NCI-H1694 treated with DMSO at 0.1 percent for 48 hours (cell line): ENCODE measurements around the gene TUBA4B.

Experiments
- DNase-seq: peaks from one replicate; lab custom pipeline; 2025; lab: John Stamatoyannopoulos, UW

Gene TUBA4B

GRCh38 chr2:219218732-219219701 is 34.0 kb upstream of the TUBA4B start, which contains the start of gene ABCB6:
Gene ABCB6 (minus strand): TSS chr2:219218958. CDS start chr2:219218673, 285 bp downstream.
- DNase-seq: peak; percentile 88

DNA sequence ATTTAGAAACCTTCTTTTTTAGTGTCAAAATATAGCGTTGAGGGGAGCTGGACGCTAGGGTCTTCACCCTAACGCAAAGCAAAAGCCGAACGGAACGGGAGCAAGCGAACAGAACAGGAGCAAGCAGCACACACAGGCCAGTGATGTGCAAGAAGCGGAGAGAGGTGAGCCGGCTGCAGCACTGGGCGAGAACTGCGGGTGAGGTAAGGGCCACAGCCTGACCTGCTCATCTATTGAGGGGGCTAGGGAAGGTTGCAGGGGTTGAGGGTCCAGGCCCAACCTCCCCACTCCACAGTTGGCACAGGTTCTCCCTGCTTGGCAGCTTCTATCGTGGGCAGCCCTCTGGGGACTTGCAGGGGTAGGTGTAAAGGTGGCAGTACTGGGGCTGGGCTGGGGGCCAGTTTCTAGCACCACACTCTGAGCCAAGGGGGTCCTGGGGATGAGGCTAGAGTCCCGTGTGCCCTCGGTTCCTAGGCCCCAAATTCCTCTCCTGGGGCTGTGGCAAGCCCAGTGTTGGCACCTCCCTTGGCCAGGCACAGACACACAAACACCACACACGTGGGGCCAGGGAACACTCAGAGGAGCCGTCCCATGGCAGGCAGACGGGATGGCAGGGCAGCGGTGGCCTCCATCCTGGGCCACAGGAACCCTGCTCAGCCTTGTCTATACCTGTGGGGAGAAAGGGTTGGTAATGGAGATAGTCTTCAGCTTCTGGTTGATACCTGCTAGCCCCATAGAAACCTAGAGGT is 33.1 kb upstream of the TUBA4B start:
- DNase-seq: no peak

- DNase-seq: no peak
These were observed 32.2 kb upstream of the TUBA4B start for GRCh38 chr2:219220652-219221402.

DNA sequence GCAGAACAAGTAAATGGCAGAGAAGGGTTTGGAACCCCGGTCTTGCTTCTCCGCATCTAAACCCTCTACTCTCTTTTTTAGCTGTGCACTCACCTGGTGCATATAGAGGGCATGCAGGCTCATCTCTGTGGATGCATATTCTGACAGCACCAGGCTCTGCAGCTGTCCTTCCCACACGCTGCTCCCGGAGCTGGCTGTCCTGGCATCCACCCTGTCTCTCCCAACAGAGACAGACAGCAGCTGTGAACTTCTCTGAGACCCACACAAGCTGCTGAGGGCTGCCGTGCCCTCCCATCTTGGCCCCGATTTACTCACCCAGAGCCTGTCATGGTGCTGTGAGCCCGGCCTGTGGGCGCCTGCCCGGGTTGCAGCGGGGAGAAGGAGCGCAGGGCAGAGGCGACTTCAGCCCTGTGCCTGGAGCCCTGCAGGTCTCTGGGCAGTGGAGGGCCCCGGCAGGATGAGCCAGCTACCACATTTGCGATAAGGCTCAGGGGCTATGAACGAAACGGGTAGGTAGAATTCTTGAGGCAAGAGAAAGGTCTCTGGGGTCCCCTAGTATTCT is 31.0 kb upstream of the TUBA4B start:
- DNase-seq: peak; percentile 83

GRCh38 chr2:219223831-219224610 is 29.0 kb upstream of the TUBA4B start:
- no peak for DNase-seq

DNA sequence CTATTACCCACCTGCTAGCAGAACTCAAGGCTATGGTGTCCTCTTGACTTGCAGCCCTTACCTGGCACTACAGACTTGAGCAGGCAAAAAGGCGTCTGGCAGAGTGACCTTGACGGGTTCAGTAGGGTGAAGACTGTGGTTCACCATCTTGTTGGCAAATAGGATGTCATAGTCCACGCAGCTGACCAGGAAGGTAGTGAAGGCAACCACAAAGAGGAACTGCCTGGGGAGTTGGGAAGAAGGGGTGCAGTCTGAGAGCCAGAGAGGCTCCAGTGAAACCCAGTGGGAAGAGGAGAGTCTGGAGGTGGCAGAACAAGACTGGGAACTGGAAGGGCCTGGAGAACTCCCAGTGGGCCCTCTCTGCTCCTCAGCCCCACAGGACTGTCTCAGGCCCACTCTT is 27.7 kb upstream of the TUBA4B start:
- DNase-seq: no peak

DNA sequence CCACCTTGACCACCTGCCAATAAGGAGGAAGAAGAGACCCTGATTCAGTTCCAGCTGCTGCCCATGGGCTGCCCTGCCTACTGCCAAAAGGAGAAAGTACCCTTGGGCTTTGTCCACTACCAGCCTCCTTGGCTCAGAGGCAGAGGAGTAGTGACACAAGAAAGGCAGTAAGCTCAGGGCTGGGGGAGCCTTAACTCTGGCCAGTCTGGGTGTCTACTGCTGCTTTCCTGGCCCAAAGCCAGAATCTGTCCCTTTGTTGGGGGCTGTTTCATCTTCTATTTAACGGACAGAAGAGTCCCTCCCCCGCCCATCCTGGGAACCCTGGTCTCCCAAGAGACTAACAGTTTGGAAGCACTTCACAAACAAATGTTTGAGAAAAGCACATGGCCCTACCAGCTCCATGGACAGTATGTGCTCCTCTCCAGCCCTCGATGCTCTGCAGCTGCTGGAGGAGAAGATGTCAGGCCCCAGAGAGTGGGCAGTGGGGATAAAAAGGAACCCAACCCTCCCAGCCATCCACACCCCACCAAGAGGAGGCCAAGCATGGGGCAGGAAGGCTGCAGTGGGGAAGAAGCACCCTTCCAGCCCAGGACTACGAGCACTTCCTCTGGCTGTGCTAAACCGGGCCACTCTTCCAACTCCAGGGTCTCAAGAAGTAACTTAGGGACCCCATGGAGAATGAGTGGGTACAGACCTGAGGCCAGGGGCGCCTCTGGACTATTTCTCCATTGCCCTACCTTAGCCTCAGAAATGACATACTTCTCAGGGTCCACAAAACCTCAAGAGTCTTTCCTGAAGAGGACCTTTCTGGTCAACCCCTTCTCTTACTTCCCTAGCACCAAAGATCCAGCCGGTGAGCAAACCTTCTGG is 24.8 kb upstream of the TUBA4B start:
- DNase-seq: no peak

GRCh38 chr2:219228911-219229304 is 24.1 kb upstream of the TUBA4B start:
- no peak for DNase-seq

DNA sequence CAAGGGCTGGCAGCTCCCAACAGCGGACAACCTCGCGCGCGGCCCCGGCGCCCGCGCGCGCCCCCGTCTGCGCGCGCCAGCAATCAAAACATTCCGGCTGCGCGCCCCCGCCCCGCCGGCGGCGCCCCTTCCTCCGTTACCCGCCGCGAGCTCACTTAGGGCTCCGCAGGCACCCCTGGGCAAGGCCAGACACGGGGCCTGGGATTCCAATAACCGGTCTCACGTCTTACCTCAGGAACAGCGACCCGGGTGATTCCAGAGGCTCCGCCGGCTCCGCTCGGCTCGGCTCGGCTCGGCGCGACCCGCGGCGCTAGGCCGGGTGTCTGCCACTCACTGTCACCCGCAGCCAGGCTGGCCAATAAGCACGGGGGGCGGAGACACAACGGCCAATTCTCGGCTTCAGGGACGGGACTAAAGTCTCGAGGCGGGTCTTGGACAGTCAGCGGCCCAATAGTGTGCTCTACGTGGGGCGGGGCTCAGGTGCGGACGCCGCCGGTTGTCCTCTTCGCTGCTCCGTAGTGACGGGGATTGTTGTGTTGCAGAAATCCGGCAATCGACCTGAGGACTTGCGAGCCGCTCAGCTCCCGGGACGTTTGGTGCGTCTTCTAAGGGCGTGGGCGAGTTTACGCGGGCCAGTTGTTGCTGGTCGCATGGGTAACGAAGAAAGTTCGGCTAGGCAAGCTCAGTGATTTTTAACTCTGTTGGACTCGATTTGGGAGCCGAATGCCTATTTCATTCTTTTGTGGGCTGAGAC is 23.6 kb upstream of the TUBA4B start, which contains the start of the genes ANKZF1 and ATG9A:
Gene ANKZF1 (plus strand): TSS at position 502 of the 754 bp plus-strand sequence. CDS start 452 bp downstream, outside the sequence.
Gene ATG9A (minus strand): TSS at position 332 of the 754 bp plus-strand sequence. CDS start 1,612 bp downstream, outside the sequence.
- peak; percentile 99 for DNase-seq

GRCh38 chr2:219230059-219230540 is 22.9 kb upstream of the TUBA4B start:
- no peak for DNase-seq

- no peak for DNase-seq
These were observed 18.7 kb upstream of the TUBA4B start for GRCh38 chr2:219234331-219234730.

GRCh38 chr2:219243291-219243761 is 9.7 kb upstream of the TUBA4B start:
- no peak for DNase-seq

GRCh38 chr2:219244789-219245147 is 8.3 kb upstream of the TUBA4B start:
- no peak for DNase-seq

DNA sequence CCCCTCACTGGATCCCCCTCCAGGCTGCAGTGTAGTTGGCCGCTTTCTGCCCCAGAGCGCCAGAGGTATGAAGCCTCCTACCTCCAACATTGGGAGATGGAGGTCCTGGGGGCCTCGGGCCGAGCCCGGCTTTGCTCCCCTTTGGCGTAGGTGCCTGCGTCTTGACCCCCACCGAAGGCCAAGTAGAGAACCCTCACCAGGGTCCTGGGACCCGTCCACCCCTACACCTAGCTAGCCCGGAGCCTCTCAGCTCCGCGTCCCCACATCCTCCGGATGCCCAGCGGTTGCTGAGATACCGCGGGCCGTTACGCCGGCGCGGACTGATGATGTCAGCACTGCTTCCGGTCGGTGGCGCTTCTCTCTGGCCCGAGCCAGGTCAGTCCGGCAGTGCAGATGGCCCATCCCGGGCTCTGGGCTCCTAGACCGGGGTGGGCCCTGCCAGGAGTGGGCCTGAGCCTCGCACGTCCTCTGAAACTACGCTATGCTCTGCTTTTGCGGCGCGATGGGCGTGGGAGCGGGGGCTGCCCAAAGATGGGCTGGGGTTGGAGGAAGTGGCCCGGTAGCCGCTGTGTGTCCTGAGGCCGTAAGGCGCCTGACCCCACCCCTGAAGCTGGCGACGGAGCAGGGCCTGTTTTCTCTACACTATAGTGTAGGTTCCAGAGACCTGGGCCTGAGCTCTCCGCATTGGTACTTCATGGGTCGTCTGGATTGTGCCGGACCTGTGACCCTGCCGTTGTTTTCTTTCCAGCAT is 7.7 kb upstream of the TUBA4B start, which contains the start of the genes GLB1L and STK16:
Gene GLB1L (minus strand): TSS at position 297 of the 751 bp plus-strand sequence. CDS start 1,871 bp downstream, outside the sequence.
Gene STK16 (plus strand): TSS at position 332 of the 751 bp plus-strand sequence. CDS start 521 bp downstream, outside the sequence.
- DNase-seq: no peak

DNA sequence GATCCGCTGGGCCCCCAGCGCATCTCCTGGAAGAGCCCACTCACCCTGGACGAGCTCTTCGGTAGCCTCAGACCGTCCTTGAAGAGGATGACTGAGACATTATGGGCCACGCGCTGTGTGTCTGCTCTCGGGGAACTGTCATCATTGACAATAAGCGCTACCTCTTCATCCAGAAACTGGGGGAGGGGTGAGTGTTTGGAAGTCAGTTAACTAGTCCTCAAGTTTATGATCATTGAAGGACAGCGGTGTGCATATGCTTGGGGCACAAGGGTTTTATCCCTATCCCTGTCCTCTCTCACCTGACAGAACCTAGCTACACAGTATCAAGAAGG is 7.2 kb upstream of the TUBA4B start:
- no peak for DNase-seq

- DNase-seq: no peak
These were observed 6.5 kb upstream of the TUBA4B start for GRCh38 chr2:219246559-219246958.

DNA sequence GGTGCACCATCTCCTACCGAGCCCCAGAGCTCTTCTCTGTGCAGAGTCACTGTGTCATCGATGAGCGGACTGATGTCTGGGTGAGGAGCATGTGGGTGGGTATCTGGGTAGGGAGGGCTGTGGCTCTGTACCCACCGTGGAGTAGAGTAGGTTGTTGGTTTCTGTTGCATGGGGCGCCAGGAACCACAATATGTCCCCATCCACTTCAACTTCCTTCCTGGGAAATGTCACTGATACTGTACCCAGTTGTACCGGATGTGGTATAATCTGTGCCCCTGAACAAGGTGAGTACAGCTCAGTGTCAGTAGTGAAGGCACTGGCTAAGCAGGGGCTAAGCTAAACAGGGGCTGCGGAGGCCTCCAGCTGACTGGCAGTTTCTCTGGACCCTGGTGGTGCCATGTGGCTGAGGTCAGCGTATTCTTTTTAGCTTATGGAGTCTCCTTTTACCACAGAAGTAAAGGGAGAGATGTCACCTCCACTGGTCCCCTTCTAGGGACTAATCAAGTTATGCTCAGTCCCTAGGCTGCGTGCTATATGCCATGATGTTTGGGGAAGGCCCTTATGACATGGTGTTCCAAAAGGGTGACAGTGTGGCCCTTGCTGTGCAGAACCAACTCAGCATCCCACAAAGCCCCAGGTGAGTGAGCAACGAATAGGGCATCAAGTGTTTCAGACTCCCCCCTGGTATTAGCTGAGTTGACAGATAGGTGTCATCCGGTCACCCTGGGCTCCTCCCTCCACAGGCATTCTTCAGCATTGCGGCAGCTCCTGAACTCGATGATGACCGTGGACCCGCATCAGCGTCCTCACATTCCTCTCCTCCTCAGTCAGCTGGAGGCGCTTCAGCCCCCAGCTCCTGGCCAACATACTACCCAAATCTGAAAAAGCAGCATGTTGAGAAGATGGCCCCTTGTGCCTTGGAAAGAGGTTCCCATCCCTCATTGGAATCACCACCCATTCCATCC is 5.1 kb upstream of the TUBA4B start:
- no peak for DNase-seq
